MG63 (cell line): ENCODE measurements around the gene NUMB. TPM values are rescaled to one million over a fixed set of nuclear protein-coding genes. Genes with fewer than 3 reads are reported as not detected.

Experiments used
- DNase-seq: peaks from one replicate; pipeline ENCODE4 v3.0.0-alpha.2; 2020
- H3K27me3 ChIP-seq: fragments of 250-450 bp; sonication (Bioruptor Pico); 2 replicates; pipeline ENCODE4 v1.5.1; 2020; ENCODE audit warnings: mild to moderate bottlenecking, moderate library complexity
- H3K36me3 ChIP-seq: fragments of 250-450 bp; sonication (Bioruptor Pico); 2 replicates; pipeline ENCODE4 v1.5.1; 2020; ENCODE audit warnings: mild to moderate bottlenecking, moderate library complexity
- H3K4me3 ChIP-seq: fragments of 250-450 bp; sonication (Bioruptor Pico); 2 replicates; pipeline ENCODE4 v1.5.1; 2020; ENCODE audit warnings: mild to moderate bottlenecking, moderate library complexity
- H3K9me3 ChIP-seq: fragments of 250-450 bp; sonication (Bioruptor Pico); 2 replicates; pipeline ENCODE4 v1.5.1; 2020; ENCODE audit warnings: mild to moderate bottlenecking, moderate library complexity
- total RNA-seq: library from RNA; depleted of rRNA; stranded (reverse); fragments of >200 nt; shearing (Covaris generic); gene quantifications from 2 replicates; pipeline ENCODE4 v1.2.3, GENCODE V29; 2014; ENCODE audit warnings: low replicate concordance

Gene NUMB
- total RNA-seq, 1 experiment from 2014 or later, result 12.2 TPM

DNA sequence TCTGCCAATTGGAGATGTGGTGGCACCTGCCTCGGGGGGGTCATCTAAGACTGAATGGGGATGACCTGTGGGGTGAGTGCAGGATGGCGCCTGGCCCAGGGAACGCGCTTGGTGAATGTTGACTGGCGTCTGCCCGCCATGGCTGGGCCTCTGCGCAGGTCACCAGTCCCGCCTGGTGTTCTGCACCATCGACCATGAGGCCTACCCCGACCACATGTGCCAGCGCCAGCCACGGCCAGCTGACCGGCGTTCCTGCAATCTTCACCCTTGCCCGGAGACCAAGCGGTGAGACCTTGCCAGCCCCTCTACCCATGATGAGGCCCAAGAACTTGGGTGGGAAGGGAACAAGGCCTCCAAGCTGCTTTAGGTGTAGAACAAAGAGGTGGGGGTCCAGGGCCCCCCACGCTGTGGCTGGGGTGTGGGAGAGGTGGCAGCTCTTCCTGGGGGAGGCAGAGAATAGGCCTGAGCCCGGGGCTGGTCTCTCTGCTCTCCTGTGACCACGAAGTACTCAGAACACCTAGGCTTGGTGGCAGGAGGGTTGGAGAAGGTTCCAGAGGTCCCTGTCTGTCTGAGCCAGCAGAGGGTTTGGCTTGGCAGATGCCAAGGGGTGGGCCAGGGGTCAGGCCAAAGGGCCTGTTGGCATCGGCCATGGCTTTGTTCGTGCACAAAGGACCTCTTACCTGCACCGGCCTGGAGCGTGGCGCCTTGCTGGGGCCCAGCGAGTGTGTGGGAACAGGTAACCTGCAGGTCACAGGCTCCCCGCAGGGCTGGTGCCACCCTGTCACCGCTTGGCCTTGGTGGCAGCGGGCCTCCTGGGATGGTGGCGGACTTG lies 205.6 kb downstream of the NUMB start:
- Histone ChIP-seq H3K4me3 (no peak overlapping the region), H3K36me3 (no peaks in the 10 kb centered on the region), H3K27me3 (no peaks in the 10 kb centered on the region), H3K9me3 (no peaks in the 10 kb centered on the region)
- DNase-seq, result no peak

DNA sequence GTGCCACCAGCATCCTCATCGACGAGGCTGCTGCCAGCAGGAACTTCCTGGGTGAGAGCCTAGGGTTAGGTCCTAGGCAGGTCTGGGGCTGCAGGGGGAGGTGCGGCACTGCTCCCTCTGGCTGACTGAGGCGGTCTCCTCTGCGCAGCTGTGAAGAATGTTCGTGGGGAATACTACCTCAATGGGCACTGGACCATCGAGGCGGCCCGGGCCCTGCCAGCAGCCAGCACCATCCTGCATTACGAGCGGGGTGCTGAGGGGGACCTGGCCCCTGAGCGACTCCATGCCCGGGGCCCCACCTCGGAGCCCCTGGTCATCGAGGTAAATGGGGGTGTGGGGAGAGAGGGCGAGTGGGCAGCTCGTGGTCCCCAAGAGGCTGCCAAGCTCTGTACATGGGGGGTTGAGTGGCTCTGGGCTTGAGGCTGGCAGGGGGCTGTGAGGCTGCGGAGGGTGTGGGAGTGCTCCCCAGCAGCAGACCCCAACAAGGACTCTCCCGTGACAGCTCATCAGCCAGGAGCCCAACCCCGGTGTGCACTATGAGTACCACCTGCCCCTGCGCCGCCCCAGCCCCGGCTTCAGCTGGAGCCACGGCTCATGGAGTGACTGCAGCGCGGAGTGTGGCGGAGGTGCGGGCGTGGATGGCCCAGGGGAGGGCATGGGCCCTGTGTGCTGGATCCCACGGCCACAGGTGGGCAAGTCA lies 206.7 kb downstream of the NUMB start:
- Histone ChIP-seq H3K9me3 (no peaks in the 10 kb centered on the region), H3K27me3 (no peaks in the 10 kb centered on the region), H3K36me3 (no peaks in the 10 kb centered on the region), H3K4me3 (no peak overlapping the region)
- DNase-seq, result no peak

DNA sequence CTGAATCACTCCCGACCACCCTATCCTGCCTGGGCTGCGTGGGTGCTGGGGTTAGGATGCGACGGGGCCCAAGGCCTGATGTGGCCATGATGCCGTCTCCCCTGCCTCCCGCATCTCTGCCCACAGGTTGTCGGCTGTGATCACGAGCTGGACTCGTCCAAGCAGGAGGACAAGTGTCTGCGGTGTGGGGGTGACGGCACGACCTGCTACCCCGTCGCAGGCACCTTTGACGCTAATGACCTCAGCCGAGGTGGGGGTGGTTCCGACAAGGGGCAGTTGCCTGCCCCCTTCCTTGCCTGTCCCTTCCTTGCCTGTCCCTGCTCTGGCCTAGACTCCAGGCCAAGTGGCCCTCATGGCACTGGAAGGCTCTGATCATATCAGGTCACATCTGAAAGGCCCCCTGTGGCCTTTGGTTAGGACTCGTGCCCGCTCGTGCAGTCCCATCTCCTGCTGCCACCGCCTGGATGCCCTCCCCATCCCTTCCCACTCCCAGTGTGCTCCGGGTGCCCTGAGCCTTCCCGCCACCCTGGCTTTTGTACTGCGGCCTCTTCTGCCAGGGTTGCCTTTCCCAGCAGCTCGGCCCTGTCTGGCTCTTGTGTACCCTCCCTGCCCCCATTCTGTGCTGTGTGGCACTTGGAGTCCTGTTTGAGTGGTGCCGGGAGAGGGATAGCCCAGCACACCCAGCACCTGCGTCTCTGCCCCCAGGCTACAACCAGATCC lies 207.4 kb downstream of the NUMB start:
- H3K36me3 ChIP-seq, result no peaks in the 10 kb centered on the region
- DNase-seq, result no peak
- H3K9me3 ChIP-seq, result no peaks in the 10 kb centered on the region
- H3K27me3 ChIP-seq, result no peaks in the 10 kb centered on the region
- H3K4me3 ChIP-seq, result no peak overlapping the region

DNA sequence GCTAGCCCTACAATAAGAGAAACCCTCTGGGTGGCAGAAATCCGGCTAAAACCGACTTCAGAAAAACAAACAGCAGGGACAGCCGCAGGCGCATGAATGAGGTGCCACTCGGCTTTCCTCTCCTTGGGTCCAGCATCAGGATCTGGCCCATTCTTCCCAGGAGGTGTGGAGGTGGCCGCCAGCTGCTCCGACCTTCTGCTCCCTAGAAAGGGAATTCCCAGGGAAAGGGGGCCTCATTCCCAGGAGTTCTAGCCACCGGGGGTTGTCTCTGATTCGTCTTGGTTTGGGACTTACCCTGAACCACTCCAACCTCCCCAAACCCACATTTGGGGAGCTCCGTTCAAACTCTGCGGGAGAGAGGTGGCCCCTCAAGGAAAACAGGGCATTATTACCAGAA lies 208.0 kb downstream of the NUMB start:
- no peaks in the 10 kb centered on the region for H3K27me3 ChIP-seq
- H3K9me3 ChIP-seq, result no peaks in the 10 kb centered on the region
- H3K4me3 ChIP-seq, result no peak overlapping the region
- H3K36me3 ChIP-seq, result no peaks in the 10 kb centered on the region
- DNase-seq, result no peak

DNA sequence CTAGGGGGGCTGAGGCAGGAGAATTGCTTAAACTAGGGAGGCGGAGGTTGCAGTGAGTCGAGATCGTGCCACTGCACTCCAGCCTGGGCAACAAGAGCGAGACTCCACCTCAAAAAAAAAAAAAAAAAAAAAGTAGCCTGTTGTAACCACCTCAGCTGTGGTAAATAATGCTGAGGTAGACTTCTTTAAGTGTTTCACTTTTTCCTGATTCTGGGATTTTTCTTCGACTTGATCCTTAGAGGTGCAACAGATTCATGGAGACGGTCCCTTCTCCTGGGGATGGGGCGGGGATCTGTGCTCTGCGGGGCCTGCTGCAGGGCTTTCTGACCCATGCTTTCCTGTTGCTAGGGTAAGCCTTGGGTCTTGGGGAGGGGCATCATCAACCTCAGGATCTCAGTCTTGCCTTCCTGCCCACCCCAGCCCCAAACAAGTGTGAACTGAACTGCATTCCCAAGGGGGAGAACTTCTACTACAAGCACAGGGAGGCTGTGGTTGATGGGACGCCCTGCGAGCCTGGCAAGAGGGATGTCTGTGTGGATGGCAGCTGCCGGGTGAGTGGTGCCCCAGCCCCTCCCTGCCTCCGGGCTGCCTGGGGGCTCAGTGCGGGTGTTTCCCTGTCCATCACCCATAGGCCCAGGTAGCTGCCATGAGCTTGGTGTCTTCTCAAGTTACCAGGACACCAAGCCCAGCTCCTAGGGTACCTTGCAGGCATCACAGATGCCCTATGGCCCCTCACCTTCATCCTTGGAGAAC lies 208.6 kb downstream of the NUMB start:
- Histone ChIP-seq H3K27me3 (no peaks in the 10 kb centered on the region), H3K36me3 (no peaks in the 10 kb centered on the region), H3K9me3 (no peaks in the 10 kb centered on the region), H3K4me3 (no peak overlapping the region)
- no peak for DNase-seq

DNA sequence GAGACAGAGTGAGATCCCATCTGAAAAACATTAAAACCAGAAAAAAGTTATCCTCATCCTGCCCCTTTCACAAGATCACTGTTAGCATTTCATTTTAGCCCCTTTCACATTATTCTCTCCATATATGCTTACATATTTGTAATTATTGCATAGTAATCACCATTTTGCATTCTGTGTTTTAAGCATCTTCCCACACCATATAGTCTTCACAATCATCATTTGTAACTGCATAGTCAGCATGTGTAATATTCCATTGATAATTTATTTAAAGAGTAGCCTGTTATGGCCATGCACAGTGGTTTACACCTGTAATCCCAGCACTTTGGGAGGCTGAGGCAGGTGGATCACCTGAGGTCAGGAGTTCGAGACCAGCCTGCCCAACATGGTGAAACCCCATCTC lies 209.2 kb downstream of the NUMB start:
- H3K27me3 ChIP-seq, result no peaks in the 10 kb centered on the region

DNA sequence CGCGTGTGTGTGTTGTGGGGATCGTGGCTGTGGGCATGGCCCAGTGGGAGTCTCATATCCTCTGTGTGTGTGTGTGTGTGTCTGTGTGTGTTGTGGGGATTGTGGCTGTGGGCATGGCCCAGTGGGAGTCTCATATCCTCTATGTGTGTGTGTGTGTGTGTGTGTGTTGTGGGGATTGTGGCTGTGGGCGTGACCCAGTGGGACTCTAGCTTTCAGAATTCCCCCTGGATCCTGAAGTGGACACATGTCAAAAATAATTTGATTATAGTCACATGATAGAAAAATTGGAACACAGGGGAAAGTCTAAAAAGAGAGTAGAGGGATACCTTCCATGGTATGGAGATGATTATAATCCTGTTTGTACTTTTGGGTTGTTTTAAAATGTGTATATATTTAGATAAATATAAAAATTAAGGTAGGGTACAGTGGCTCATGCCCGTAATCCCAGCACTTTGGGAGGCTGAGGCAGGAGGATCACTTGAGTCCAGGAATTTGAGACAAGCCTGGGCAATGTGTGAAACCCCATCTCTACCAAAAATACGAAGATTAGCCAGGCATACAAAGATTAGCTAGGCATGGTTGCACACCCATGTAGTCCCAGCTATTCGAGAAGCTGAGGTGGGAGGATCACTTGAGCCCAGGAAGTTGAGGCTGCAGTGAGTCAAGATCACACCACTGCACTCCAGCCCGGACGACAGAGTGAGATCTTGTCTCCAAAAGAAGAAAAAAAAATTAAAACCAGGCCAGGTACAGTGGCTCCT lies 210.1 kb downstream of the NUMB start:
- DNase-seq, result no peak
- no peaks in the 10 kb centered on the region for H3K36me3 ChIP-seq
- H3K9me3 ChIP-seq, result no peaks in the 10 kb centered on the region
- no peak overlapping the region for H3K4me3 ChIP-seq
- no peaks in the 10 kb centered on the region for H3K27me3 ChIP-seq

More for the DNA sequence above, 209.2 kb downstream of the NUMB start:
- Histone ChIP-seq H3K4me3 (no peak overlapping the region), H3K9me3 (no peaks in the 10 kb centered on the region), H3K36me3 (no peaks in the 10 kb centered on the region)
- DNase-seq, result no peak

DNA sequence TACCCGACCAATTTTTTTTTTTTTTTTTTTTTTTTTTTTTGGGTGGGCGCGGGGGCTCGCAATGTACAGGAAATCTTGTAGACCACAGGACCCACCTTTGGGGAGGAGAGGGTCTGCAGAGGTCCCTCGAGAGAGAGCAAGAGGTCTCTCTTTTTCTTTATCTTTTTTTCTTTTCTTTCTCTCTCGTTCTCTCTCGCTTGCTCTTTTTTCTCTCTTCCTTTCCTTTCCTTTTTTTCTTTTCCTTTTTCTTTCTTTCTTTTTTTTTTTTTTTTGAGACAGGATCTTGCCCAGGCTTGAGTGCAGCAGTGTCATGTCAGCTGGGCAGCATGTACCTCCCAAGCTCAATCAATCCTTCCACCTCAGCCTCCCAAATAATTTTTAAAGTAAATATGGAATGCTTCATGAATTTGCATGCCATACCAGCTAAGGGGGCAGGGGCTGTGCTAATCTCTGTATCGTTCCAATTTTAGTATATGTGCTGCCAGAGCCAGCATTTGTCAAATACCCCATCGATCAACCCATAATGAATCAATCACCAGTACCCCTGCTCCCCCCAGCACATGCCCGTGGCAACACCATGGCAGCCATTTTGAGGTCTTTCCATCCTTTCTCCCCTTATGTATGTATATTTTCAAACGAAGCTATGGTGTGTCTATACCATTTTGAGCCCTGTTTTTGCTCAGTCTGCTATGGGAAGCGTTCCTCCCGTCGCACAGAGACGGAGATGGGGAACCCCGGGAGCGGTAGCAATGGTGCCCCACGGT lies 211.8 kb downstream of the NUMB start:
- H3K9me3 ChIP-seq, result no peaks in the 10 kb centered on the region
- H3K27me3 ChIP-seq, result no peaks in the 10 kb centered on the region
- no peaks in the 10 kb centered on the region for H3K36me3 ChIP-seq
- no peak for DNase-seq
- H3K4me3 ChIP-seq, result no peak overlapping the region

DNA sequence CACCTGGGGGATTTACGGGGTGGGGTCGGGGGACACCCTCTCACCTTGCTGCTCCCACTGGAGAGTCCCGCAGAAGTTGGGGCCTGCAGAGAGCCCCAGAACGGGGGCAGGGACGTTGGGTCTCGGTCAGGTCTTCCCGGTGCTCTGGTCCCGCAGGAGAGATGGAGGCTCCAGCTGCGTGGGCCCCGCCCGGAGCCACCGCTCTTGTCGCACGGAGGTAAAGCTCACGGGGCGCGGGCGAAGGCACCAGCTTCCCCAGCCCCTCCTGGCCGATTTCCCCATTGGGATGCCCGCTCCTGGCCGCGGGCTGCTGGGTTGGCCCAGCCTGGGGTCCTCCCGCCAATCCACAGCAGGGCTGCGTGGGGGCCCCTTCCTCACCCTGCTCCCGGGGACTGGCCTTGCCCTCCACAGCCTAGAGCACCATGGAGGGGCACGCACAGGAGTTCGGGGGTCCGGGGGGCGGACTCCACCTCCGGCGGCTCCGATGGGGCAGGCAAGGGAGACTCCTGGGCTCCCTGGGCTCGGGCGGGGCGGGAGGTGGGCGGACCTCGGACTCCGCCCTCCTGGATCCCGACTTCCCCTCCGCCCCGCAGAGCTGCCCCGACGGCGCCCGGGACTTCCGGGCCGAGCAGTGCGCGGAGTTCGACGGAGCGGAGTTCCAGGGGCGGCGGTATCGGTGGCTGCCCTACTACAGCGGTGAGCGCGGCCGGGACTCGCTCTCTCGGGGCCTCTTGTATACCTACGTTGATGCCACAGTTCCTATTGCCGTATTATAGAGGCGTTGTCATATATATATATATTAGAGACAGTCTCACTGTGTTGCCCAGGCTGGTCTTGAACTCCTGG lies 212.6 kb downstream of the NUMB start:
- H3K27me3 ChIP-seq, result no peaks in the 10 kb centered on the region
- no peak for DNase-seq
- H3K9me3 ChIP-seq, result no peaks in the 10 kb centered on the region
- no peak overlapping the region for H3K4me3 ChIP-seq
- no peaks in the 10 kb centered on the region for H3K36me3 ChIP-seq

DNA sequence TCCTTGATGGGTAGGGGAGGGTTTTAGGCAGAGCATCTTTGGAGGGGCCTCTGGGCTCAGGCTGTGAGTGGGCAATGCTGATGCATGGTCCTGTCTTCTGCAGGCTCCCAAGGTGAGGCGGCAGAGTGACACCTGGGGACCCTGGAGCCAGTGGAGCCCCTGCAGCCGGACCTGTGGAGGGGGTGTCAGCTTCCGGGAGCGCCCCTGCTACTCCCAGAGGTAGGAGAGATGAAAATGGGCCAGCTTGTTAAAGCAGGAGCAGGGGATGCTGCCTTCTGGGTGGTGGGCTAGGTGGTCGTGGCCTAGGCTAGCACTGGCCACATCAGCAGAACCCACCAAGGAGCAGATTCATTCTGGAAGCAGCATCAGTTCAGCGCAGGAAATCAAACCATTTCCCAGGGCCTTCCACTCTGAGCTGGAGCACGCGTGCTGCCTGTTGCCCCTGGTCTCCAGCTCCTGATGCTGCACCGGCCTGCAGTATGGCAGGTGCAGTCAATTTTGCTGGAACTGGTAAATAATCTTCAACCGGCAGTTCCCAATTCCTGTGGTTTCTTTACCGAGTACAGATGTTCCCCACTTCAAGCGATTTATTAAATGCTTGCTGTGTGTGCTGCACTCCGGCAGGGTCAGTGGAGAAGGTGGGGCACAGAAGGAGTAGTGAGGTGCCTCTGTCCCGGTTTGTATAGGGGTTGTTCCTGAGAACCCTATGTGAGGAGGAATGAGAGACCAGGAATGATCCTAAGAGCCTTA lies 213.6 kb downstream of the NUMB start:
- H3K27me3 ChIP-seq, result no peaks in the 10 kb centered on the region
- DNase-seq, result no peak
- no peaks in the 10 kb centered on the region for H3K36me3 ChIP-seq
- no peaks in the 10 kb centered on the region for H3K9me3 ChIP-seq
- no peak overlapping the region for H3K4me3 ChIP-seq

DNA sequence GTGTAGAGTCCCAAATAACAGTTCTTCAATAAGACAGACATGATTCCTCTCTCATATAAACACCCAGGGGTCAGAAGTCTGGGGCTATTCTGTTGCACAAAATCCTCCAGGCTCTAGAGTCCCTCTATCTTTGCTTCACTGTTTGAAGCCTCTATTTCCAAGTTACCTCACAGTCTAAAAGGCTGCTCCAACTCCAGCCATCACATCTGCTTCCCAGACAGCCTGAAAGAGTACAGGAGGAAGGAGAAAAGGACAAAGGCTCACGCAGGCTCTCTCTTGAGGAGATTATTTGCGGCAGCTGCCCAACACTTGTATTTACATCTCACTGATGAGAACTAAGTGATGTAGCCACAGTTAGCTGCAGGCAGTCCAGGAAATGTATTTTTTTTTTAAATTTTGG lies 214.6 kb downstream of the NUMB start:
- Histone ChIP-seq H3K27me3 (no peaks in the 10 kb centered on the region), H3K4me3 (no peak overlapping the region), H3K36me3 (no peaks in the 10 kb centered on the region), H3K9me3 (no peaks in the 10 kb centered on the region)
- no peak for DNase-seq

DNA sequence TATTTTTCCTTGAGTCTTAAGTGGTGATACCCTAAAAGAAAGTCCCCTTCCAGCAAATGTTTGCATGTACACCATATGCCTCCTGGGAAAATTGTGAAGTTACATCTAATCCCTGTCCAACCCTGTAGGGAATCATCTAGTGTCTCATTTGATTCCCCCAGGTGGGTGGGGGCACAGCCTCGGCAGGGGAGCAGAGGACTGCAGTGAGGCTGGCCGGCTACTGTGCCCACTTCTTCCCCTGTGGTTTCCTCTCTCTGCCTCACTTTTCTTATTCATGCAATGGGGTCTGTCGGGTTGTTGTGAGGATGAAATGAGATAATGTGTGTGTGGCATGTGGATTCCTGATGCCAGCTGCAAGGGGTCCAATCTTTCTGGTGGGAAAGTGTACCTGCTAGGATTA lies 215.0 kb downstream of the NUMB start:
- no peak for DNase-seq
- Histone ChIP-seq H3K4me3 (no peak overlapping the region), H3K27me3 (no peaks in the 10 kb centered on the region), H3K36me3 (no peaks in the 10 kb centered on the region), H3K9me3 (no peaks in the 10 kb centered on the region)

DNA sequence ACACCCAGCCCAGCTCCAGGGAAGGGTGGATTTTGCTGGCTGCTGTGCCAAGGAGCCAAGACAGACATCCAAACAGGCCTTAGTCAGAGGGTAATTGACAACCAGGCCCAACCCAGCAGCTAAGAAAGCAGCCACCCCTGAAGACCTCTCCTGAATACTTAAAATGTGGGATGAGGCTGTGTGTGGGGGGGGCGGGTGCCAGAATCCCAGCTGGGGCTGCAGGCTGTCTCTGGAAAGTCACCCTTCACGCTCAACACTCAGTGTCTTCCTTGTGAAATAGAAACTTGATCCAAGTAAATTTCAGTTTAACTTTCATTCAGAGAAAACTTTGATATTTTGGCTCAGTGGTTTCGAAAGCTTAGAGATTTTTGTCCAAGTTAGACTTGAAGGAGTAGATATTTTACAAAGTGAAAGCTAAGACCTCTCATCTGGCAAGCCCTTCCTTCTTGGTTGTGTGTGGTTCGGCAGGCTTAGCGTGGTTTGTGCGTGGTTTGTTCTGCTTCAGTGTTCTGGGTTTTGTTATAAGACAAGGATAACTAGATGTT lies 215.9 kb downstream of the NUMB start:
- Histone ChIP-seq H3K4me3 (no peak overlapping the region), H3K9me3 (no peaks in the 10 kb centered on the region), H3K36me3 (no peaks in the 10 kb centered on the region), H3K27me3 (peaks cover 2% of the 10 kb centered on the region; the same call in 1 of the 2 replicates)
- DNase-seq, result peak; percentile 35
